K562 (cell line): ENCODE measurements around the gene RNF151. TPM values are rescaled to one million over a fixed set of nuclear protein-coding genes. Genes with fewer than 3 reads are reported as not detected.

Experiments used
- DDX20 ChIP-seq: fragments of 450-650 bp; IDR thresholded peaks from 2 replicates; pipeline ENCODE4 v1.6.1; 2016; ENCODE audit warnings: missing genetic modification characterization, low read depth, mild to moderate bottlenecking, missing compliant biosample characterization, moderate library complexity
- EHMT2 ChIP-seq: fragments of 450-650 bp; IDR thresholded peaks from 2 replicates; pipeline ENCODE4 v1.6.1; 2018; ENCODE audit warnings: antibody characterized with exemption
- GATAD2B ChIP-seq: fragments of 450-650 bp; IDR thresholded peaks from 2 replicates; pipeline ENCODE4 v1.6.1; 2017; ENCODE audit warnings: mild to moderate bottlenecking, borderline replicate concordance
- PHF8 ChIP-seq: fragments of 200-600 bp; sonication (generic); IDR thresholded peaks from 2 replicates; pipeline ENCODE4 v1.6.1; 2012; ENCODE audit warnings: mixed run types, mild to moderate bottlenecking, inconsistent platforms, low read length, moderate library complexity, borderline replicate concordance
- SREBF1 ChIP-seq: fragments of 150-350 bp; IDR thresholded peaks from 2 replicates; pipeline ENCODE4 v1.6.1; 2014; ENCODE audit warnings: antibody characterized with exemption, low read depth, low read length, borderline replicate concordance
- polyA plus RNA-seq, 8 experiments: library from polyadenylated mRNA; depleted of rRNA in 4 of 8; stranded (reverse) in 5 of 8; unstranded in 3 of 8; fragments of >200 nt; fragmentation: Nextera tagmentation in 2 of 8; fragmentation: Illumina TruSeq in 1 of 8; extraction: Ambion mirVana in 2 of 8; extraction: Trizol in 1 of 8; gene quantifications; 2 replicates each; pipeline versions ENCODE4 v1.2.1 to v1.2.3, GENCODE V29; 2011 to 2014; ENCODE audit warnings: inconsistent platforms in 1 of 8, missing spikeins in 1 of 8
- total RNA-seq, 7 experiments: library from RNA; depleted of rRNA in 6 of 7; stranded (reverse); fragments of >200 nt in 6 of 7; fragmentation: Illumina TruSeq in 2 of 7; extraction: Trizol in 2 of 7; gene quantifications; 2 replicates each; pipeline versions ENCODE4 v1.2.1 to v1.2.3, GENCODE V29; 2011 to 2021; ENCODE audit warnings: low replicate concordance in 1 of 7
- TF ChIP-seq, protein P1 (sequence below), 2 experiments: fragments of 450-650 bp; formaldehyde crosslinking in 1 of 2; IDR thresholded peaks; 2 replicates each; pipeline versions ENCODE4 v1.4.0 to v1.6.1; 2014 to 2020; ENCODE audit warnings: mild to moderate bottlenecking in 2 of 2, borderline replicate concordance in 1 of 2, low read depth in 1 of 2
- TF ChIP-seq, protein P2 (sequence below), 2 experiments: fragments of 450-650 bp in 1 of 2; sonication (generic) in 1 of 2; formaldehyde crosslinking in 1 of 2; IDR thresholded peaks; 2 replicates each; pipeline versions ENCODE4 v1.7.1 to v1.9.0; 2016 to 2022; ENCODE audit warnings: inconsistent platforms in 1 of 2, mild to moderate bottlenecking in 1 of 2, missing genetic modification reagents in 1 of 2

The RNF151 gene
- total and polyA plus RNA-seq, 9 of the 15 experiments (the other 6 are each of a cell fraction or from before 2014, with no cell fraction given): not detected

DNA sequence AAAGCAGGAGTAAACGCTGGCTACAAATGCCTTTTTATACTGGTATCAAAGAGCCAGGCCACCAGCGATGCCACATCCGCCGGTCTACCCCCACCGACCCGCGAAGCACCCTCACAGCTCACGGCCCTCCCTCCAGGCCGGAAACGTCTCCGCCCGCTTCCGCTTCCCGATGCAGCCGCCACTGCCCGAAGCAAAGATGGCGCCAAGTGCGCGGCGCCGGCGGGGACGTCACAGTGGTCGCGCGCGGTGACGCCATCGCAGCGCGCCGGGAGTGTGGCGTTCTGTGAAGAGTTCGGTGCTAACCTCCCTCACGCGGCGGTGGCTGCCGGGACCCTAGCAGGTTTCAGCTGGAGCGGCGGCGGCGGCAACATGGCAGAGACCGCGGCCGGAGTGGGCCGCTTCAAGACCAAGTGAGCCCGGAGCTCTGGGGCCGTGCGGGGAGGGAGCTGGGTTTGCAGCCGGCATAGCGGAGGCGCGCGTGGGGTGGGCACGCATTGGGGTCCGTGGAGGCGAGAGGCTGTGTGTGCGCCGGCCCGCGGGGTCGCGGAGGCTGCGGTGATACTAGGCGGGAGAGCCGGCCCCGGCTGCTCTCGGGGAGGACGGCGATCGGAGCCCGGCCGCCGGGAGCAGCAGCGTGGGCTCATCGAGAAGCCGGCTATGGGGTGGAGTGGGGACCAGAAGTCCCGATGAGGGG lies 5.3 kb downstream of the RNF151 start, which contains the start of gene TBL3 (continued):
- TF ChIP-seq DDX20 (tag) (no peak), PHF8 (peak; percentile 86), GATAD2B (0 out of 2 replicates have a peak, but pooled peaks have one; percentile 41), EHMT2 (no peak), SREBF1 (0 out of 2 replicates have a peak, but pooled peaks have one; percentile 59)
- TF ChIP-seq, protein P1, sequence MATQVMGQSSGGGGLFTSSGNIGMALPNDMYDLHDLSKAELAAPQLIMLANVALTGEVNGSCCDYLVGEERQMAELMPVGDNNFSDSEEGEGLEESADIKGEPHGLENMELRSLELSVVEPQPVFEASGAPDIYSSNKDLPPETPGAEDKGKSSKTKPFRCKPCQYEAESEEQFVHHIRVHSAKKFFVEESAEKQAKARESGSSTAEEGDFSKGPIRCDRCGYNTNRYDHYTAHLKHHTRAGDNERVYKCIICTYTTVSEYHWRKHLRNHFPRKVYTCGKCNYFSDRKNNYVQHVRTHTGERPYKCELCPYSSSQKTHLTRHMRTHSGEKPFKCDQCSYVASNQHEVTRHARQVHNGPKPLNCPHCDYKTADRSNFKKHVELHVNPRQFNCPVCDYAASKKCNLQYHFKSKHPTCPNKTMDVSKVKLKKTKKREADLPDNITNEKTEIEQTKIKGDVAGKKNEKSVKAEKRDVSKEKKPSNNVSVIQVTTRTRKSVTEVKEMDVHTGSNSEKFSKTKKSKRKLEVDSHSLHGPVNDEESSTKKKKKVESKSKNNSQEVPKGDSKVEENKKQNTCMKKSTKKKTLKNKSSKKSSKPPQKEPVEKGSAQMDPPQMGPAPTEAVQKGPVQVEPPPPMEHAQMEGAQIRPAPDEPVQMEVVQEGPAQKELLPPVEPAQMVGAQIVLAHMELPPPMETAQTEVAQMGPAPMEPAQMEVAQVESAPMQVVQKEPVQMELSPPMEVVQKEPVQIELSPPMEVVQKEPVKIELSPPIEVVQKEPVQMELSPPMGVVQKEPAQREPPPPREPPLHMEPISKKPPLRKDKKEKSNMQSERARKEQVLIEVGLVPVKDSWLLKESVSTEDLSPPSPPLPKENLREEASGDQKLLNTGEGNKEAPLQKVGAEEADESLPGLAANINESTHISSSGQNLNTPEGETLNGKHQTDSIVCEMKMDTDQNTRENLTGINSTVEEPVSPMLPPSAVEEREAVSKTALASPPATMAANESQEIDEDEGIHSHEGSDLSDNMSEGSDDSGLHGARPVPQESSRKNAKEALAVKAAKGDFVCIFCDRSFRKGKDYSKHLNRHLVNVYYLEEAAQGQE (IDR thresholded peaks at IDR 0.05; ENCODE audit: borderline replicate concordance): no peak; the same call in 1 of the 2 replicates
- TF ChIP-seq, protein P1 (CRISPR knock-in tag; IDR thresholded peaks at IDR 0.05; ENCODE audit: low read depth): peak; percentile 64; the same call in 1 of the 2 replicates
- TF ChIP-seq, protein P2, sequence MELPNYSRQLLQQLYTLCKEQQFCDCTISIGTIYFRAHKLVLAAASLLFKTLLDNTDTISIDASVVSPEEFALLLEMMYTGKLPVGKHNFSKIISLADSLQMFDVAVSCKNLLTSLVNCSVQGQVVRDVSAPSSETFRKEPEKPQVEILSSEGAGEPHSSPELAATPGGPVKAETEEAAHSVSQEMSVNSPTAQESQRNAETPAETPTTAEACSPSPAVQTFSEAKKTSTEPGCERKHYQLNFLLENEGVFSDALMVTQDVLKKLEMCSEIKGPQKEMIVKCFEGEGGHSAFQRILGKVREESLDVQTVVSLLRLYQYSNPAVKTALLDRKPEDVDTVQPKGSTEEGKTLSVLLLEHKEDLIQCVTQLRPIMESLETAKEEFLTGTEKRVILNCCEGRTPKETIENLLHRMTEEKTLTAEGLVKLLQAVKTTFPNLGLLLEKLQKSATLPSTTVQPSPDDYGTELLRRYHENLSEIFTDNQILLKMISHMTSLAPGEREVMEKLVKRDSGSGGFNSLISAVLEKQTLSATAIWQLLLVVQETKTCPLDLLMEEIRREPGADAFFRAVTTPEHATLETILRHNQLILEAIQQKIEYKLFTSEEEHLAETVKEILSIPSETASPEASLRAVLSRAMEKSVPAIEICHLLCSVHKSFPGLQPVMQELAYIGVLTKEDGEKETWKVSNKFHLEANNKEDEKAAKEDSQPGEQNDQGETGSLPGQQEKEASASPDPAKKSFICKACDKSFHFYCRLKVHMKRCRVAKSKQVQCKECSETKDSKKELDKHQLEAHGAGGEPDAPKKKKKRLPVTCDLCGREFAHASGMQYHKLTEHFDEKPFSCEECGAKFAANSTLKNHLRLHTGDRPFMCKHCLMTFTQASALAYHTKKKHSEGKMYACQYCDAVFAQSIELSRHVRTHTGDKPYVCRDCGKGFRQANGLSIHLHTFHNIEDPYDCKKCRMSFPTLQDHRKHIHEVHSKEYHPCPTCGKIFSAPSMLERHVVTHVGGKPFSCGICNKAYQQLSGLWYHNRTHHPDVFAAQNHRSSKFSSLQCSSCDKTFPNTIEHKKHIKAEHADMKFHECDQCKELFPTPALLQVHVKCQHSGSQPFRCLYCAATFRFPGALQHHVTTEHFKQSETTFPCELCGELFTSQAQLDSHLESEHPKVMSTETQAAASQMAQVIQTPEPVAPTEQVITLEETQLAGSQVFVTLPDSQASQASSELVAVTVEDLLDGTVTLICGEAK (IDR thresholded peaks at IDR 0.05): peak; percentile 98
- TF ChIP-seq, protein P2 (CRISPR knock-in tag; IDR thresholded peaks at IDR 0.05): no peak; the same call in 1 of the 2 replicates
